GM10248 (cell line): ENCODE data around the gene CINP.

Experiments
- CTCF ChIA-PET: fragments of 300-600 bp; sonication (Branson Sonifier 250); formaldehyde crosslinking; extraction: SDS; loops from one replicate; lab custom pipeline; 2021; ENCODE audit warnings: antibody characterized with exemption; lab: Yijun Ruan, JAX
- POLR2A ChIA-PET: fragments of 350-650 bp; sonication (Branson Sonifier 250); formaldehyde crosslinking; extraction: SDS; loops from one replicate; lab custom pipeline; 2020; ENCODE audit warnings: antibody characterized with exemption; lab: Yijun Ruan, JAX
- DNase-seq: peaks from one replicate; pipeline ENCODE4 v3.0.0; 2012; ENCODE audit errors: extremely low spot score
- TF ChIP-seq, protein P1 (sequence below): IDR thresholded peaks from 2 replicates; pipeline ENCODE4 v1.5.1; 2012; ENCODE audit warnings: mild to moderate bottlenecking, low read depth; ENCODE audit errors: extremely low read depth, missing control alignments, control extremely low read depth

CINP gene

DNA sequence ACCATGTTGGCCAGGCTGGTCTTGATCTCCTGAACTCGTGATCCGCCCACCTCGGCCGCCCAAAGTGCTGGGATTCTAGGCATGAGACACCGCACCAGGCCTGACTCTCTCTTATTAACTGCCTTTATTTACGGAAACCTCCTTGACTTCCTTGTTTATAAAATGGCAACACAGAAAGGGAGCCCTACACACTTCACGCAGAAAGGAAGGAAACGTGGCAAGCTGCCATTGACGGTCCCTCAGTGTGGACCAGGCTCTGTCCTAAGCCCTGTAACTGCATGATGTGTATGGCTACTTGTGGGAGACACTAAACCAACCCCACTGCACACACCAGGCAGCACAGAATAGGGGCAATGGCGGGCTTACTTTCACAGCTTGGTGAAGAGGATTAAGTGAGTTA, 11.7 kb downstream of the CINP start:
- no peak for DNase-seq
- ChIA-PET POLR2A (interaction anchor here (0.6 kb wide), 2 partner anchors 16 to 402 kb away, joined by 3 to 4 read pairs; no protein-coding TSS in a partner anchor), CTCF (interaction anchor here (0.9 to 3.7 kb wide), 2 partner anchors 15 to 34 kb away, joined by 3 to 16 read pairs; no protein-coding TSS in a partner anchor)
- TF ChIP-seq, protein P1, sequence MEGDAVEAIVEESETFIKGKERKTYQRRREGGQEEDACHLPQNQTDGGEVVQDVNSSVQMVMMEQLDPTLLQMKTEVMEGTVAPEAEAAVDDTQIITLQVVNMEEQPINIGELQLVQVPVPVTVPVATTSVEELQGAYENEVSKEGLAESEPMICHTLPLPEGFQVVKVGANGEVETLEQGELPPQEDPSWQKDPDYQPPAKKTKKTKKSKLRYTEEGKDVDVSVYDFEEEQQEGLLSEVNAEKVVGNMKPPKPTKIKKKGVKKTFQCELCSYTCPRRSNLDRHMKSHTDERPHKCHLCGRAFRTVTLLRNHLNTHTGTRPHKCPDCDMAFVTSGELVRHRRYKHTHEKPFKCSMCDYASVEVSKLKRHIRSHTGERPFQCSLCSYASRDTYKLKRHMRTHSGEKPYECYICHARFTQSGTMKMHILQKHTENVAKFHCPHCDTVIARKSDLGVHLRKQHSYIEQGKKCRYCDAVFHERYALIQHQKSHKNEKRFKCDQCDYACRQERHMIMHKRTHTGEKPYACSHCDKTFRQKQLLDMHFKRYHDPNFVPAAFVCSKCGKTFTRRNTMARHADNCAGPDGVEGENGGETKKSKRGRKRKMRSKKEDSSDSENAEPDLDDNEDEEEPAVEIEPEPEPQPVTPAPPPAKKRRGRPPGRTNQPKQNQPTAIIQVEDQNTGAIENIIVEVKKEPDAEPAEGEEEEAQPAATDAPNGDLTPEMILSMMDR: no peak

DNA sequence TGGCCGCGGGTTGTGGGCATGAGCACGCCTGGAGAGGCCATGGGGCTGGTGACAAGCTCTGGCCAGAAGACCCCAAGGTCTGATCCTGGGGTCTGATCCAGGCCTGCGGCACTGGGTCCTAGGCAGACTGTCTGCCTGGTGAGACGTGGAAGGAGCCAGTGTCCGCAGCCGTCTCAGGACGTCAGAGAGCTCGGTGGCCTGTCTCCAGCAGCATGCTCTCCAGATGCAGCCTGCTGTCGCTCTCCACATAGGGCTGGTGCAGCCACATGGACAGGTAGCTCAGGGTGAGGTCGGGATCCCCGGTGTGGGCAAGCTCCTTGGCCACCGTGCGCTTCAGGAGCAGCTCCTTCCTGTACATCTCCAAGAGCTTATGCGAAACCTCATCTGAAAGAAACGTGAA, 14.3 kb downstream of the CINP start:
- ChIA-PET CTCF (interaction anchor here (1.0 to 3.7 kb wide), 4 partner anchors 9 to 16 kb away, joined by 3 to 16 read pairs (median 4); no protein-coding TSS in a partner anchor), POLR2A (interaction anchor here (0.7 kb wide), 1 partner anchor 1810 kb away, joined by 4 read pairs; no protein-coding TSS in a partner anchor)
- DNase-seq: no peak
- TF ChIP-seq, protein P1: no peak

DNA sequence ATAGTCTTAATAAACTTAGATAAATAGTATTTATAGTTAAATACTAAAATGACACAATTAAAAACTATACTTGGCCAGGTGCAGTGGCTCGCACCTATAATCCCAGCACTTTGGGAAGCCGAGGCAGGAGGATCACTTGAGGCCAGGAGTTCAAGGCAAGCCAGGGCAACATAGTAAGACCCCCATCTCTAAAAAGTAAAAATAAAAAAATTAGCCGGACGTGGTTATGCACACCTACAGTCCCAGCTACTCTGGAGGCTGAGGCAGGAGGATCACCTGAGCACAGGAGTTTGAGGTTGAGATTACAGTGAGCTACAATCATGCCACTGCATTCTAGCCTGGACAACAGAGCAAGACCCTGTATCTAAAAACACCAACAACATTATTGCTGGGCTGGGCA, 16.0 kb downstream of the CINP start:
- no peak for DNase-seq
- CTCF ChIA-PET: no interaction called here
- POLR2A ChIA-PET: no interaction called here
- TF ChIP-seq, protein P1: no peak

DNA sequence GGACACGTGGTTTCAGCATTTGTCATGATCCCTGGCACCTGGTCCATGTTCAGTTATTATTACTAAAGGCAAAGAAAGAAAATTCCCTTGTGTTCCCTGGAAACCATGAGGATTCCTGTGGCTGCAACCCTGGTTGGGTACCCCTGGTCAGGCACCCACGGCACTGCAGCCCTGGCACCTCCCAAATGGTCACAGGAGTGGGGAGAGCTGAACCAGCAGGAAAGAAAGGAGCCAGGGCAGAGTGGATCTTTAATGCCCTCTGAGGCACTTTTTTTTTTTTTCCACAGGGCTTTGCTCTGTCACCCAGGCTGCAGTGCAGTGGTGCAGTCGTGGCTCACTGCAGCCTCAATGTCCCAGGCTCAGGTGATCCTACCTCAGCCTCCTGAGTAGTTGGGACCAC, 17.5 kb downstream of the CINP start:
- DNase-seq: no peak
- CTCF ChIA-PET: no interaction called here
- TF ChIP-seq, protein P1: no peak
- POLR2A ChIA-PET: no interaction called here

DNA sequence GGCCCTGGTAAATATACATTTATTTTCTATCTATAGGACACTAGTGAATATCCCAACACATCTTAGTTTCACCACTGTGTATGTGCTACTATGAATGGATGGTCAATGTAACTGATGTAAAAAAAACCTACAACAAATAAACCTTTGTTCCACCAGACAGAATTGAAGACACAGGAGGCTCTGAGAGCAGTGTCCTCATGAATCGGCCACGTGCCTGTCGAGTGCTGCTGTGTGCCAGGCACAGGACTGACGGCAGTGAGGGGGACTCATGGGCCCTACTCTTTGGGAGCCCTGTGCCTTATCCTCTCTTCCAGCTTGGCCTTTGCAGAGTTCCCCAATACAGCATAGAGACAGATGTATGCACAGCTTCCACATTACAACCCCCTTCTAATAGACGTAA, 18.2 kb downstream of the CINP start:
- TF ChIP-seq, protein P1: no peak
- DNase-seq: no peak
- POLR2A ChIA-PET: no interaction called here
- CTCF ChIA-PET: interaction anchor here (1.2 kb wide), 1 partner anchor 10 kb away, joined by 4 read pairs; no protein-coding TSS in a partner anchor

DNA sequence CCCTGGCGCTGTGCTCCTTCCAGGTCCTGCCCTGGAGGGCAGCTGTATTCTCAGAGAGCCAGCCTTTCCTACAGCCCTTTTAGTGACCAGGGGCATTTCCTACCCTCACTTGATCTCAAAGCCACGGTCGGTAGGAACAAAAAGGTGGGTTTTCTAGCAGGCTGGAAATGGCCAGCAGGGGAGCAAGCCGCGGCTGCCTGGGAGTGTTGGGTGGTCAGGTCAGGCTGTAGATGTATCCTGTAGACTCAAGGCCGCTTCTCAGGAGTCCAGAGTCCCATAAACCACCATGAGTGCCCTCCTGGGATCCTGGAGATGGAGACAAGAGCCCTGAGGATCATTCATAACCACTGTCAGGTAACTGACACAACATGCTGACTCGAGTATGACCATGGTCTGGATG, 18.6 kb downstream of the CINP start:
- ChIA-PET CTCF (interaction anchor here (1.2 kb wide), 1 partner anchor 10 kb away, joined by 4 read pairs; no protein-coding TSS in a partner anchor), POLR2A (no interaction called here)
- no peak for DNase-seq
- TF ChIP-seq, protein P1: no peak
